HepG2 (cell line): ENCODE measurements around the gene FAM118B. TPM values are rescaled to one million over a fixed set of nuclear protein-coding genes. Genes with fewer than 3 reads are reported as not detected.

ENCODE experiments used
- ATAC-seq: fragments of 200-7000 bp; cut with Tn5 transposase; 3 replicates; pipeline ENCODE4 v1.9.1; 2020; ENCODE audit warnings: mild to moderate bottlenecking, moderate library complexity
- BruUV-seq: library from RNA; stranded (reverse); fragments of 400-500 nt; replicated peaks from 2 replicates; lab custom pipeline; 2021; lab: Mats Ljungman, UMichigan
- CTCF ChIA-PET: fragments of 300-600 bp; formaldehyde crosslinking; extraction: SDS; loops from one replicate; lab custom pipeline; 2021; ENCODE audit warnings: low total read pairs, inconsistent platforms, low intra/inter-chr PET ratio; lab: Yijun Ruan, JAX
- POLR2A ChIA-PET: fragments of 350-600 bp; sonication (Branson Sonifier 250); formaldehyde crosslinking; loops from one replicate; lab custom pipeline; 2020; ENCODE audit warnings: antibody characterized with exemption, inconsistent platforms; lab: Yijun Ruan, JAX
- DNase-seq: peaks from one replicate; pipeline ENCODE4 v3.0.0-alpha.2; 2015; ENCODE audit warnings: low spot score
- FAIRE-seq: peaks from 3 replicates; lab custom pipeline; 2011; peaks lifted over from hg19 to GRCh38; lab: Jason Lieb, UNC
- H2AFZ ChIP-seq: one replicate; pipeline ENCODE4 v1.6.1; 2011; ENCODE audit warnings: low read length, inconsistent platforms
- H3K27ac ChIP-seq: fragments of 300-600 bp; 3 replicates; pipeline ENCODE4 v1.8.0; 2011; ENCODE audit warnings: mixed run types, mild to moderate bottlenecking, mixed read lengths, low read length, inconsistent platforms; ENCODE audit not compliant: insufficient read depth; ENCODE audit errors: extremely low read length
- H3K27me3 ChIP-seq, 2 experiments: fragments of 200-600 bp in 1 of 2; 2 replicates in 1 of 2; 3 replicates in 1 of 2; pipeline versions ENCODE4 v1.6.0 to v1.8.0; 2011; ENCODE audit warnings: low read length in 2 of 2, mild to moderate bottlenecking in 2 of 2, moderate library complexity in 2 of 2, inconsistent platforms in 1 of 2; ENCODE audit not compliant: insufficient read depth in 2 of 2, control insufficient read depth in 1 of 2
- H3K36me3 ChIP-seq, 2 experiments: fragments of 200-600 bp in 1 of 2; replicated peaks in 1 of 2; 2 replicates in 1 of 2; 3 replicates in 1 of 2; pipeline versions ENCODE4 v1.5.1 to v1.8.0; 2011; ENCODE audit warnings: low read length in 2 of 2, inconsistent platforms in 1 of 2; ENCODE audit not compliant: insufficient read depth in 2 of 2, control insufficient read depth in 1 of 2
- H3K4me1 ChIP-seq: 2 replicates; pipeline ENCODE4 v1.5.1; 2012; ENCODE audit warnings: low read length, inconsistent platforms; ENCODE audit not compliant: insufficient read depth
- H3K4me2 ChIP-seq: 2 replicates; pipeline ENCODE4 v1.6.0; 2011; ENCODE audit warnings: low read depth, low read length, inconsistent platforms
- H3K4me3 ChIP-seq, 3 experiments: fragments of 200-600 bp in 1 of 3; sonication (generic), shearing (Covaris generic) in 1 of 3; replicated peaks in 1 of 3; 2 replicates each; pipeline ENCODE4 v1.5.1; 2011 to 2016; ENCODE audit warnings: low read length in 3 of 3, inconsistent platforms in 2 of 3, low read depth in 2 of 3, mild to moderate bottlenecking in 2 of 3, control low read depth in 1 of 3, mixed read lengths in 1 of 3; ENCODE audit not compliant: insufficient read depth in 1 of 3
- H3K79me2 ChIP-seq: one replicate; pipeline ENCODE4 v1.6.1; 2011; ENCODE audit warnings: low read length, inconsistent platforms; ENCODE audit not compliant: insufficient read depth
- H3K9ac ChIP-seq: 2 replicates; pipeline ENCODE4 v1.6.0; 2011; ENCODE audit warnings: mild to moderate bottlenecking, low read depth, low read length, inconsistent platforms; ENCODE audit not compliant: insufficient read depth
- H3K9me3 ChIP-seq: 2 replicates; pipeline ENCODE4 v1.5.1; 2012; ENCODE audit warnings: mild to moderate bottlenecking, low read length
- H4K20me1 ChIP-seq: 2 replicates; pipeline ENCODE4 v1.6.0; 2011; ENCODE audit warnings: inconsistent platforms, mild to moderate bottlenecking, low read length, moderate library complexity; ENCODE audit not compliant: insufficient read depth
- AKAP8 ChIP-seq: sonication (generic); formaldehyde crosslinking; IDR thresholded peaks from 2 replicates; pipeline ENCODE4 v1.5.1; 2020; ENCODE audit warnings: mild to moderate bottlenecking, missing genetic modification reagents
- HIVEP1 ChIP-seq: sonication (generic); formaldehyde crosslinking; IDR thresholded peaks from 2 replicates; pipeline ENCODE4 v1.4.0; 2020; ENCODE audit warnings: mild to moderate bottlenecking, missing genetic modification reagents
- HNF1B ChIP-seq: sonication (generic); formaldehyde crosslinking; IDR thresholded peaks from 2 replicates; pipeline ENCODE4 v1.5.1; 2020; ENCODE audit warnings: mild to moderate bottlenecking, moderate library complexity, missing genetic modification reagents
- IRF9 ChIP-seq: sonication (generic); formaldehyde crosslinking; IDR thresholded peaks from 2 replicates; pipeline ENCODE4 v1.8.0; 2022; ENCODE audit warnings: missing genetic modification reagents, mild to moderate bottlenecking, borderline replicate concordance
- KAT7 ChIP-seq: IDR thresholded peaks from 2 replicates; pipeline ENCODE4 v1.6.1; 2018; ENCODE audit warnings: borderline replicate concordance, missing compliant biosample characterization
- MZF1 ChIP-seq: sonication (generic); formaldehyde crosslinking; IDR thresholded peaks from 2 replicates; pipeline ENCODE4 v1.8.1; 2023; ENCODE audit warnings: mild to moderate bottlenecking, missing genetic modification reagents, borderline replicate concordance
- NCOA1 ChIP-seq: sonication (generic); formaldehyde crosslinking; IDR thresholded peaks from 2 replicates; pipeline ENCODE4 v1.9.0; 2021; ENCODE audit warnings: missing genetic modification reagents
- SMAD3 ChIP-seq: sonication (generic); formaldehyde crosslinking; IDR thresholded peaks from 2 replicates; pipeline ENCODE4 v1.4.0; 2020; ENCODE audit warnings: missing genetic modification reagents
- SRSF1 ChIP-seq: fragments of 200-400 bp; formaldehyde crosslinking; optimal IDR thresholded peaks from 2 replicates; pipeline ENCODE3; 2017; ENCODE audit warnings: mild to moderate bottlenecking, low read depth, low read length, moderate library complexity
- SRSF9 ChIP-seq: fragments of 200-400 bp; formaldehyde crosslinking; IDR thresholded peaks from 2 replicates; pipeline ENCODE4 v1.6.1; 2018; ENCODE audit warnings: borderline replicate concordance, mild to moderate bottlenecking, low read depth, low read length; ENCODE audit not compliant: insufficient read depth, poor library complexity, severe bottlenecking
- THAP7 ChIP-seq: sonication (generic); formaldehyde crosslinking; IDR thresholded peaks from 2 replicates; pipeline ENCODE4 v1.8.1; 2023; ENCODE audit warnings: mild to moderate bottlenecking, missing genetic modification reagents
- ZNF703 ChIP-seq: sonication (generic); formaldehyde crosslinking; IDR thresholded peaks from 2 replicates; pipeline ENCODE4 v1.5.1; 2020; ENCODE audit warnings: missing genetic modification reagents, mild to moderate bottlenecking, moderate library complexity, borderline replicate concordance
- ZNF776 ChIP-seq: sonication (generic); formaldehyde crosslinking; IDR thresholded peaks from 2 replicates; pipeline ENCODE4 v1.4.0; 2020; ENCODE audit warnings: mild to moderate bottlenecking, missing genetic modification reagents
- ZSCAN22 ChIP-seq: sonication (generic); formaldehyde crosslinking; IDR thresholded peaks from 2 replicates; pipeline ENCODE4 v1.4.0; 2020; ENCODE audit warnings: mild to moderate bottlenecking, missing genetic modification reagents
- WGBS: methylation state at CpG from one replicate; pipeline ENCODE4 v1.1.6; 2017; ENCODE audit warnings: low lambda C conversion rate; 5-methylcytosine and 5-hydroxymethylcytosine counted together
- in situ Hi-C: cut with HindIII; loops from 2 replicates; pipeline ENCODE4 v1.10.0; 2017; ENCODE audit warnings: low pct_unique_long_range_greater_than_20kb; ENCODE audit not compliant: extremely low pct_ligation_motif_present
- intact Hi-C: fragments of 100-400 bp; cut with micrococcal nuclease; formaldehyde crosslinking; loops from one replicate; pipeline ENCODE4 v1.10.0; 2022; ENCODE audit not compliant: unreplicated experiment
- polyA plus RNA-seq, 8 experiments: library from polyadenylated mRNA; depleted of rRNA in 3 of 8; stranded (reverse) in 7 of 8; unstranded in 1 of 8; fragments of >200 nt; fragmentation: Illumina TruSeq in 4 of 8; extraction: Trizol in 4 of 8; gene quantifications; 2 replicates each; pipeline versions ENCODE4 v1.2.1 to v1.2.3, GENCODE V29; 2011 to 2016; ENCODE audit warnings: low read depth in 4 of 8, missing spikeins in 1 of 8, mixed read lengths in 1 of 8; ENCODE audit not compliant: insufficient read depth in 1 of 8
- total RNA-seq, 5 experiments: library from RNA; depleted of rRNA; stranded (reverse); fragments of >200 nt; fragmentation: Illumina TruSeq; extraction: Trizol; gene quantifications; 2 replicates each; pipeline ENCODE4 v1.2.3, GENCODE V29; 2016; ENCODE audit warnings: low read depth in 1 of 5
- TF ChIP-seq, protein P1 (sequence below): sonication (generic); formaldehyde crosslinking; IDR thresholded peaks from 2 replicates; pipeline ENCODE4 v1.8.0; 2022; ENCODE audit warnings: missing genetic modification reagents, mild to moderate bottlenecking, inconsistent platforms, borderline replicate concordance

Gene FAM118B
- total and polyA plus RNA-seq, 2 of the 13 experiments (the other 11 are each of a cell fraction or from before 2014, with no cell fraction given): 10.2 to 25.7 TPM

- H3K36me3 ChIP-seq: peaks cover 0 to 20% of the 10 kb centered on the region in 2 experiments; a peak in 3 of 5 replicates
- no peak overlapping the region for H3K4me2 ChIP-seq
- H3K27me3 ChIP-seq: no peaks in the 10 kb centered on the region
- H3K79me2 ChIP-seq: peaks cover 3% of the 10 kb centered on the region
- in situ Hi-C loops (no loop called here), intact Hi-C loops (no loop called here)
- TF ChIP-seq KAT7 (CRISPR knock-in tag) (no peak), SMAD3 (no peak), ZNF703 (CRISPR knock-in tag) (no peak), NCOA1 (CRISPR knock-in tag) (no peak), SRSF1 (no peak), MZF1 (CRISPR knock-in tag) (no peak), ZSCAN22 (CRISPR knock-in tag) (no peak), THAP7 (CRISPR knock-in tag) (no peak)
- FAIRE-seq: no peak
- H3K27ac ChIP-seq: no peak overlapping the region
- H3K4me1 ChIP-seq: no peaks in the 10 kb centered on the region
- H3K4me3 ChIP-seq: no peak overlapping the region
- WGBS: 98% methylated on average over 3 of the region's 3 CpGs
- no peak overlapping the region for H3K9ac ChIP-seq
- H3K9me3 ChIP-seq: no peaks in the 10 kb centered on the region
- no peaks in the 10 kb centered on the region for H4K20me1 ChIP-seq
- ATAC-seq: no peak
- CTCF ChIA-PET: no interaction called here
- BruUV-seq: no TSS peak
- POLR2A ChIA-PET: no interaction called here
- no peak for DNase-seq
- no peak overlapping the region for H2AFZ ChIP-seq
These were observed 21.1 kb downstream of the FAM118B start for GRCh38 chr11:126232683-126233082.

DNA sequence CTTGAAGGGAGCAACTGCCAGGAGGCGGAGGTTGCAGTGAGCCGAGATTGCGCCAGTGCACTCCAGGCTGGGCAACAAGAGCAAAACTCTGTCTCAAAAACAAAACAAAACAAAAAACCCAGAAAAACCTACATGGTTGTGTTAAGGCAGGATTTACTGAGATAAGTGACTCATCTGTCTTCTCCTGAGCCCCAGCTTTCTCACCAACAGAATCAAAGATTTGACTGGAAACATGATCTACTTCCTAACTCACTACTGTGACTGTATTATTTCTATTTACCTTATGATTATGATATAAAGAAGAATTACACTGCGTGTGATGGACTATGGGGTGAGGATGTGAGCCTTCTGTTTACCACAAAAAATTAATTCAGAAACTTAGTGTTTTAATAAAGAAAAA is 21.8 kb downstream of the FAM118B start:
- no peak for DNase-seq
- H3K9me3 ChIP-seq: no peaks in the 10 kb centered on the region
- peaks cover 0 to 20% of the 10 kb centered on the region in 2 experiments; a peak in 4 of 5 replicates for H3K36me3 ChIP-seq
- no peak for ATAC-seq
- no peaks in the 10 kb centered on the region for H4K20me1 ChIP-seq
- no TSS peak for BruUV-seq
- no peak overlapping the region for H3K27ac ChIP-seq
- H3K4me3 ChIP-seq: no peak overlapping the region
- in situ Hi-C loops (no loop called here), intact Hi-C loops (no loop called here)
- no peaks in the 10 kb centered on the region for H3K4me1 ChIP-seq
- ChIA-PET POLR2A (no interaction called here), CTCF (no interaction called here)
- H3K4me2 ChIP-seq: no peak overlapping the region
- WGBS: 100% methylated on average over 4 of the region's 4 CpGs
- no peak overlapping the region for H3K9ac ChIP-seq
- H3K27me3 ChIP-seq: no peaks in the 10 kb centered on the region
- H3K79me2 ChIP-seq: no peaks in the 10 kb centered on the region
- FAIRE-seq: no peak
- no peak overlapping the region for H2AFZ ChIP-seq
- TF ChIP-seq, protein P1, sequence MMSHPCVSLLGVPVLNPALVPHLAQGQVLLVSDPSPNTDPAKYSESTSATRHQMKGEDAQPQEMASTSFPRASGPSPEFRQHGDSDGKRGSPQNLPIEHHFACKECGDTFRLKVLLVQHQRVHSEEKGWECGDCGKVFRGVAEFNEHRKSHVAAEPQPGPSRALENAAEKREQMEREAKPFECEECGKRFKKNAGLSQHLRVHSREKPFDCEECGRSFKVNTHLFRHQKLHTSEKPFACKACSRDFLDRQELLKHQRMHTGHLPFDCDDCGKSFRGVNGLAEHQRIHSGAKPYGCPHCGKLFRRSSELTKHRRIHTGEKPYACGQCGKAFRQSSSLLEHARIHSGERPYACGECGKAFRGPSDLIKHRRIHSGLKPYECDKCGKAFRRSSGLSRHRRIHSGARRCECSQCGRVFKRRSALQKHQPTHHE: no peak
- TF ChIP-seq SRSF9 (no peak), IRF9 (CRISPR knock-in tag) (no peak), AKAP8 (CRISPR knock-in tag) (no peak), ZNF776 (no peak), HNF1B (CRISPR knock-in tag) (no peak), HIVEP1 (no peak)
